ENCODE results near the gene BCL7A.

- TF ChIP-seq CTCF (conservative IDR thresholded peaks at IDR 0.05; ENCODE audit: low read depth in 2 of 2) (no peak), POLR2AphosphoS5 (IDR thresholded peaks at IDR 0.05; ENCODE audit: low read depth) (no peak), REST (IDR thresholded peaks at IDR 0.05; ENCODE audit: unreplicated experiment) (no peak), EZH2 (IDR thresholded peaks at IDR 0.05; ENCODE audit: low read depth, unreplicated experiment) (no peak), EZH2phosphoT487 (IDR thresholded peaks at IDR 0.05; ENCODE audit: unreplicated experiment) (no peak), JUNB (IDR thresholded peaks at IDR 0.05; ENCODE audit: unreplicated experiment) (no peak), NANOG (IDR thresholded peaks at IDR 0.05; ENCODE audit: borderline replicate concordance) (no peak), CREB1 (CRISPR knock-in tag; IDR thresholded peaks at IDR 0.05; ENCODE audit: low read depth) (no peak), ZNF114 (CRISPR knock-in tag; IDR thresholded peaks at IDR 0.05) (no peak), ZNF331 (CRISPR knock-in tag; IDR thresholded peaks at IDR 0.05; ENCODE audit: low read depth) (no peak), ETS1 (IDR thresholded peaks at IDR 0.05) (no peak), ZNF462 (CRISPR knock-in tag; IDR thresholded peaks at IDR 0.05) (no peak)
These were observed 37.7 kb downstream of the BCL7A start for GRCh38 chr12:122059203-122059960.
